Measurements from ENCODE around the gene SASH1.

Gene SASH1

DNA sequence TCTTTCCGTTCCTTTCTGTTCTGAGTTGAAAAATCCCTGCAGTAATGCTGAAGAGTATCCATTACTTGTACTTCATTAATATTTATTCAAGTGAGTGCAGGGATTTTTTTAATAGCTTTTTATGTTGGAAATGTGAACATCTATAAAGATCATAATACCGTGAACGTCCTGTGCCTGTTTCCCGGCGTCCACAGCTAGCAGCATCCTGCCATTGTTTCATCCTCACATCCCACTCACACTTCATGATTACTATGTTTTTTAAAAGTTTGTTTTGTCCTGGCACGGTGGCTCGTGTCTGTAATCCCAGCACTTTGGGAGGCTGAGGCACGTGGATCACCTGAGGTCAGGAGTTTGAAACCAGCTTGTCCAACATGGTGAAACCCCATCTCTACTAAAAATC is 54.3 kb downstream of the SASH1 start:
- Histone ChIP-seq H3K4me1 (ENCODE audit: insufficient read depth, low read length, severe bottlenecking) (no peaks in the 10 kb centered on the region), H3F3A (ENCODE audit: insufficient read depth, low read length) (no peaks in the 10 kb centered on the region), H3K9me3 (ENCODE audit: low read length) (no peaks in the 10 kb centered on the region), H4K20me1 (ENCODE audit: insufficient read depth, low read length) (no peaks in the 10 kb centered on the region), H3K4me2 (ENCODE audit: low read length) (no peak overlapping the region), H3K27me3 (ENCODE audit: insufficient read depth, low read length) (no peaks in the 10 kb centered on the region), H3K9ac (ENCODE audit: low read length) (no peak overlapping the region), H3K36me3 (ENCODE audit: insufficient read depth, low read length) (no peaks in the 10 kb centered on the region), H3K9me2 (ENCODE audit: low read depth, low read length) (no peaks in the 10 kb centered on the region), H3K4me3 (ENCODE audit: low read depth, low read length, poor library complexity, severe bottlenecking) (no peak overlapping the region), H3K79me2 (ENCODE audit: insufficient read depth, low read length) (no peaks in the 10 kb centered on the region), H3K27ac (ENCODE audit: low read depth, low read length, poor library complexity, severe bottlenecking) (no peak overlapping the region), H2AFZ (ENCODE audit: low read length) (no peak overlapping the region)
- TF ChIP-seq, protein P1, sequence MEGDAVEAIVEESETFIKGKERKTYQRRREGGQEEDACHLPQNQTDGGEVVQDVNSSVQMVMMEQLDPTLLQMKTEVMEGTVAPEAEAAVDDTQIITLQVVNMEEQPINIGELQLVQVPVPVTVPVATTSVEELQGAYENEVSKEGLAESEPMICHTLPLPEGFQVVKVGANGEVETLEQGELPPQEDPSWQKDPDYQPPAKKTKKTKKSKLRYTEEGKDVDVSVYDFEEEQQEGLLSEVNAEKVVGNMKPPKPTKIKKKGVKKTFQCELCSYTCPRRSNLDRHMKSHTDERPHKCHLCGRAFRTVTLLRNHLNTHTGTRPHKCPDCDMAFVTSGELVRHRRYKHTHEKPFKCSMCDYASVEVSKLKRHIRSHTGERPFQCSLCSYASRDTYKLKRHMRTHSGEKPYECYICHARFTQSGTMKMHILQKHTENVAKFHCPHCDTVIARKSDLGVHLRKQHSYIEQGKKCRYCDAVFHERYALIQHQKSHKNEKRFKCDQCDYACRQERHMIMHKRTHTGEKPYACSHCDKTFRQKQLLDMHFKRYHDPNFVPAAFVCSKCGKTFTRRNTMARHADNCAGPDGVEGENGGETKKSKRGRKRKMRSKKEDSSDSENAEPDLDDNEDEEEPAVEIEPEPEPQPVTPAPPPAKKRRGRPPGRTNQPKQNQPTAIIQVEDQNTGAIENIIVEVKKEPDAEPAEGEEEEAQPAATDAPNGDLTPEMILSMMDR (IDR thresholded peaks at IDR 0.05; ENCODE audit: low read length), result no peak
- TF ChIP-seq EZH2 (IDR thresholded peaks at IDR 0.05; ENCODE audit: borderline replicate concordance, low read length), result no peak

DNA sequence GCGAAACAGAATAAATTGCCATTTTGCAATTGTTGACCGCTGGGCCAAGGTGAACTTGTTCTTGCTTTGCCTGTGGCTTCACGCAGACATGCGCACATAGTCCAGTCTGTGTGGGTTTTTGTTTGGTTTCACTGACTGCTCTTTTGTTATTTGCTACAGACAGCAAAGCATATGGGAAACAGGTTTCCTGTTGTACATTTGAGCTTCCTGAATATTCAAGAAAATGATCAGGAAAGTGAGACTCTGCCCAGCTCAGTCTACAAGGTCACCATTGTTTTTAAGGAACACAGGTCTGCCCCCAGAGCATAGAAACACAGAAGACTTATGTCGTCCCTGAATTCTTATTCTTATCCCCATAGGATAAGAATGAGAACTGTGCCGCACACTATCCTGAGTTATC is 55.6 kb downstream of the SASH1 start:
- Histone ChIP-seq H3K79me2 (ENCODE audit: insufficient read depth, low read length) (no peaks in the 10 kb centered on the region), H3K4me1 (ENCODE audit: insufficient read depth, low read length, severe bottlenecking) (no peaks in the 10 kb centered on the region), H3F3A (ENCODE audit: insufficient read depth, low read length) (no peaks in the 10 kb centered on the region), H3K9me3 (ENCODE audit: low read length) (no peaks in the 10 kb centered on the region), H3K9me2 (ENCODE audit: low read depth, low read length) (no peaks in the 10 kb centered on the region), H3K27ac (ENCODE audit: low read depth, low read length, poor library complexity, severe bottlenecking) (no peak overlapping the region), H3K9ac (ENCODE audit: low read length) (no peak overlapping the region), H2AFZ (ENCODE audit: low read length) (no peak overlapping the region), H3K4me3 (ENCODE audit: low read depth, low read length, poor library complexity, severe bottlenecking) (no peak overlapping the region), H4K20me1 (ENCODE audit: insufficient read depth, low read length) (no peaks in the 10 kb centered on the region), H3K36me3 (ENCODE audit: insufficient read depth, low read length) (no peaks in the 10 kb centered on the region), H3K27me3 (ENCODE audit: insufficient read depth, low read length) (no peaks in the 10 kb centered on the region), H3K4me2 (ENCODE audit: low read length) (no peak overlapping the region)
- TF ChIP-seq EZH2 (IDR thresholded peaks at IDR 0.05; ENCODE audit: borderline replicate concordance, low read length), result no peak
- TF ChIP-seq, protein P1 (IDR thresholded peaks at IDR 0.05; ENCODE audit: low read length), result no peak

DNA sequence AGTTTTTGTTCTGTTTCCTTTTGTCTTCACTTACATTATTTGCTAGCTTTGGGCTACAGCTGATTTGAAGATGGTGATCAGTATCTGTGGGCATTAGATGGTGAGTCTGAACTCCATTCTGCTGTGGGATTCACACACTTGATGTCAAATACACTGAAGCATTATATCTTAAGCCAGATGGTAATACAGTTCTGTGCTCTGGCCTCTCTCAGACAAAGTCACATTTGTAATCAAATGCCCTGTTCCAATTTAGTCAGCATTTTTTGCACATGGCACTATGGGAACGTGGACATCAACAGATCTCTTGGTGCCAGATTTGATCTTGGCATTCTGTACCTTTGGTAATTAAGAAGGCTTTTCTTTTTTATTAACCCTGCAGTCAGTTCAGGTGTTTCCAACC is 56.0 kb downstream of the SASH1 start:
- Histone ChIP-seq H3F3A (ENCODE audit: insufficient read depth, low read length) (no peaks in the 10 kb centered on the region), H3K36me3 (ENCODE audit: insufficient read depth, low read length) (no peaks in the 10 kb centered on the region), H3K9me3 (ENCODE audit: low read length) (no peaks in the 10 kb centered on the region), H3K9me2 (ENCODE audit: low read depth, low read length) (no peaks in the 10 kb centered on the region), H2AFZ (ENCODE audit: low read length) (no peak overlapping the region), H3K27me3 (ENCODE audit: insufficient read depth, low read length) (no peaks in the 10 kb centered on the region), H3K4me3 (ENCODE audit: low read depth, low read length, poor library complexity, severe bottlenecking) (no peak overlapping the region), H3K79me2 (ENCODE audit: insufficient read depth, low read length) (no peaks in the 10 kb centered on the region), H3K9ac (ENCODE audit: low read length) (no peak overlapping the region), H4K20me1 (ENCODE audit: insufficient read depth, low read length) (no peaks in the 10 kb centered on the region), H3K27ac (ENCODE audit: low read depth, low read length, poor library complexity, severe bottlenecking) (no peak overlapping the region), H3K4me2 (ENCODE audit: low read length) (no peak overlapping the region), H3K4me1 (ENCODE audit: insufficient read depth, low read length, severe bottlenecking) (no peaks in the 10 kb centered on the region)
- no peak for TF ChIP-seq EZH2 (IDR thresholded peaks at IDR 0.05; ENCODE audit: borderline replicate concordance, low read length)
- TF ChIP-seq, protein P1 (IDR thresholded peaks at IDR 0.05; ENCODE audit: low read length), result no peak
